ENCODE results near the gene WWOX.

DNA sequence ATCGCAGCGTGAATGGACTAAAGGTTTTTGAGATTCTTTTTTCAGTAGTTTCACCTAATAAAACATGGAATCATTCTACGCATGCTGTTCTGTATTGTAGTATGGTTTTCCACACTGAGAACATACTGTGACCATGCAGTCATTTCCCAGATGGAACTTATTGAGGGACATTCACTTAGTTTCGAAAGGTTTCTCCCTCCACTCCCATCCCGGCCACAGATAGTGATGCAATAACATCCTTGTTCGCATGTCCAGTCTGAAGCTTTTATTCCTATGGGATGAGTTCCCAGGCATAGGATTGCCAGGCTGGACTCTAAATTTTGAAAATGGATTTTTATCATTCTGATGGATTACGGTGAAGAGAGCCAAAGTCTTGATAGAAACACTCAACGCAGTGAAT, 420.4 kb downstream of the WWOX start:
- no peak for TF ChIP-seq RAD21 (IDR thresholded peaks at IDR 0.05 in 1 of 2, conservative IDR thresholded peaks at IDR 0.05 in 1 of 2; ENCODE audit: low read depth in 2 of 2, low read length in 2 of 2)
- TF ChIP-seq RFX5 (IDR thresholded peaks at IDR 0.05; ENCODE audit: borderline replicate concordance, low read depth, low read length), result no peak
- TF ChIP-seq POLR2AphosphoS5 (IDR thresholded peaks at IDR 0.05; ENCODE audit: low read depth, low read length), result no peak
- TF ChIP-seq, protein P1, sequence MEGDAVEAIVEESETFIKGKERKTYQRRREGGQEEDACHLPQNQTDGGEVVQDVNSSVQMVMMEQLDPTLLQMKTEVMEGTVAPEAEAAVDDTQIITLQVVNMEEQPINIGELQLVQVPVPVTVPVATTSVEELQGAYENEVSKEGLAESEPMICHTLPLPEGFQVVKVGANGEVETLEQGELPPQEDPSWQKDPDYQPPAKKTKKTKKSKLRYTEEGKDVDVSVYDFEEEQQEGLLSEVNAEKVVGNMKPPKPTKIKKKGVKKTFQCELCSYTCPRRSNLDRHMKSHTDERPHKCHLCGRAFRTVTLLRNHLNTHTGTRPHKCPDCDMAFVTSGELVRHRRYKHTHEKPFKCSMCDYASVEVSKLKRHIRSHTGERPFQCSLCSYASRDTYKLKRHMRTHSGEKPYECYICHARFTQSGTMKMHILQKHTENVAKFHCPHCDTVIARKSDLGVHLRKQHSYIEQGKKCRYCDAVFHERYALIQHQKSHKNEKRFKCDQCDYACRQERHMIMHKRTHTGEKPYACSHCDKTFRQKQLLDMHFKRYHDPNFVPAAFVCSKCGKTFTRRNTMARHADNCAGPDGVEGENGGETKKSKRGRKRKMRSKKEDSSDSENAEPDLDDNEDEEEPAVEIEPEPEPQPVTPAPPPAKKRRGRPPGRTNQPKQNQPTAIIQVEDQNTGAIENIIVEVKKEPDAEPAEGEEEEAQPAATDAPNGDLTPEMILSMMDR (IDR thresholded peaks at IDR 0.05; ENCODE audit: control extremely low read depth in 1 of 3, insufficient read depth in 1 of 3, low read depth in 1 of 3, low read length in 3 of 3), result no peak
- no peak for TF ChIP-seq SRF (IDR thresholded peaks at IDR 0.05; ENCODE audit: low read depth, low read length)

All from H1 (cell line).